Omental fat pad (tissue), 4 donors: ENCODE data around the gene FAM53A. TPM values are rescaled to one million over a fixed set of nuclear protein-coding genes. Genes with fewer than 3 reads are reported as not detected.

Experiments used
- ATAC-seq: fragments of 150-250 bp; one replicate; pipeline ENCODE4 v1.9.1; 2016; ENCODE audit warnings: mild to moderate bottlenecking, moderate library complexity; ENCODE audit not compliant: low FRiP score
- DNase-seq: peaks from one replicate; pipeline ENCODE4 v3.0.0-alpha.2; 2019; ENCODE audit warnings: low spot score
- total RNA-seq, 4 donors: library from RNA; depleted of rRNA; stranded (reverse); fragments of >200 nt; gene quantifications; one replicate each; pipeline ENCODE4 v1.1.0, GENCODE V29; 2016
- TF ChIP-seq, protein P1 (sequence below), 3 donors: fragments of 450-650 bp; IDR thresholded peaks; one replicate each; pipeline ENCODE4 v1.5.1; 2016 to 2017; ENCODE audit warnings: antibody characterized with exemption in 3 of 3, mild to moderate bottlenecking in 3 of 3, moderate library complexity in 2 of 3

FAM53A gene
- total RNA-seq, 4 donors from 2014 or later: 2.0 to 10.9 (median 5.6) TPM

DNA sequence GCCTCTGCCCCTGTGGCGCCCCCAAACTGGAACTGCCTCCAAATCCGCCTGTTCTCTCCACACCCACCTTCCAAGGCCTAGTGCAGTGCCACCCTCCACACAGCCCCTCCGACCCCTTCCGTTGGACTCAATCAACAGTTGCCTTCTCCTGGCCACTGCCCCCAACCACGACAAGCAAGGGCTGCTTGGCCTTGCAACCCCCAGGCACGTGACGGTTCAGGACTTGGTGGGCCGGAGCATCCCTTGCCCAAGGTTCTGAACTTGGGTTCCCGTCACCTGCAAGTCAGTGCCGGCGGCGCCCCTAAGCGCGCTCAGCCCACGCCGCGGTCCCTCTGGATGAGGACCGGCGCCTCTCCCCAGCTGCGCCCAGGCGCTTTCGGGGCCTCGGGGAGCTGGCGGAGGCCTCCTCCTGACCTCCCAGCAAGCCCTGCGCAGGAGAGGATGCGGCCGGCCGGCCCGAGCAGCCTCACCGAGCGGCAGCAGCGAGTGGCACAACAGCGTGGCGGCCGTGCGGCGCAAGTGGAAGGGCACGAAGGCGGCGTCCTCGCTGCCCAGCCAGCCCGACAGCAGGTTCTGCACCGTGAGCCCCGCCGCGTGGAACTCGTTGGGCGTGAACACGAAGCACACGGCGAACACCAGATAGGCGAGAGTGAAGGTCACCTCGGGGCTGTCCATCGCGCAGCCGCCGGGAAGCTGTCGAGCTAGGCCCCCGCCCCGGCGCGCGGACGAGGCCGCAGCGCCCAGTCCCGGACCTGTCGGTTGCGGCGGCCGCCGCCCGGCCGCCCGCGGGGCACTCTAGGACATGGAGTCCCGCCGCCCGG lies 36.3 kb upstream of the FAM53A start:
- ATAC-seq (peak; percentile 30), DNase-seq (no peak)
- TF ChIP-seq, protein P1, sequence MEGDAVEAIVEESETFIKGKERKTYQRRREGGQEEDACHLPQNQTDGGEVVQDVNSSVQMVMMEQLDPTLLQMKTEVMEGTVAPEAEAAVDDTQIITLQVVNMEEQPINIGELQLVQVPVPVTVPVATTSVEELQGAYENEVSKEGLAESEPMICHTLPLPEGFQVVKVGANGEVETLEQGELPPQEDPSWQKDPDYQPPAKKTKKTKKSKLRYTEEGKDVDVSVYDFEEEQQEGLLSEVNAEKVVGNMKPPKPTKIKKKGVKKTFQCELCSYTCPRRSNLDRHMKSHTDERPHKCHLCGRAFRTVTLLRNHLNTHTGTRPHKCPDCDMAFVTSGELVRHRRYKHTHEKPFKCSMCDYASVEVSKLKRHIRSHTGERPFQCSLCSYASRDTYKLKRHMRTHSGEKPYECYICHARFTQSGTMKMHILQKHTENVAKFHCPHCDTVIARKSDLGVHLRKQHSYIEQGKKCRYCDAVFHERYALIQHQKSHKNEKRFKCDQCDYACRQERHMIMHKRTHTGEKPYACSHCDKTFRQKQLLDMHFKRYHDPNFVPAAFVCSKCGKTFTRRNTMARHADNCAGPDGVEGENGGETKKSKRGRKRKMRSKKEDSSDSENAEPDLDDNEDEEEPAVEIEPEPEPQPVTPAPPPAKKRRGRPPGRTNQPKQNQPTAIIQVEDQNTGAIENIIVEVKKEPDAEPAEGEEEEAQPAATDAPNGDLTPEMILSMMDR (IDR thresholded peaks at IDR 0.05): no peak

DNA sequence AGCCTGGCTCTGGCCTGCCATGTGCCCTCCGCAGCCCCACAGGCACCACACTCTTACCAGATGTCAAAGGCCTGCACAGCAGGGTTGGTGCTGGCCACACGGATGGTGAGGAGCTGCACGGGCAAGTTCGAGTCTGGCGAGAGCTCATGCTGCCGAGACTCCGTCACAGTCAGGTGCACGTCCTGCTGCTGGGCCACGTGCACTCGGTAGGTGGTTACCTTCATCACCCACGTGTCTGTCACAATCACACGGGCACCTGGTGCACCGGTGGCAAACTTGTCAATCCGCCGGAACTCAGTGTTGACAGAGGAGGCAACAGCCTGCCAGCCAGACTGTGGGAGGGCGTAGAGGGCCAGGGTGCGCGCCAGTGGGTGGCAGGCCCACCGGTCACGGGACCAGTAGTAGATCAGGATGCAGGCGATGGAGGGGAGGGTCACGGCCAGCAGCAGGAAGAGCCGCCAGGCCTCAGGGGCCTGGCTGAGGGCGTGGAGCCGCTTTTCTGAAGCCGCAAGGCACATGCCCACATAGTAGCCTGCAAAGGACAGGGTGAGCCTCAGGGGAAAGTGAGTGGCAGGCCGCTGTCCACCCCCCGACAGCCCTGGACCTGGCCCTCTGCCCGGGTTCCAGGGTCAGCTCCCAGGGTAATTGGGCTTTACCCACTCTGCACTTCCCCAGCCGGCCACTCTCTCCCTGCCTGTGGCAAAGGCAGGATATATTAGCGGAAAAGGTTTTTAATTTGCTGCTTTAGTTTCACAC lies 34.2 kb upstream of the FAM53A start:
- ATAC-seq (no peak), DNase-seq (no peak)
- TF ChIP-seq, protein P1 (IDR thresholded peaks at IDR 0.05): no peak

DNA sequence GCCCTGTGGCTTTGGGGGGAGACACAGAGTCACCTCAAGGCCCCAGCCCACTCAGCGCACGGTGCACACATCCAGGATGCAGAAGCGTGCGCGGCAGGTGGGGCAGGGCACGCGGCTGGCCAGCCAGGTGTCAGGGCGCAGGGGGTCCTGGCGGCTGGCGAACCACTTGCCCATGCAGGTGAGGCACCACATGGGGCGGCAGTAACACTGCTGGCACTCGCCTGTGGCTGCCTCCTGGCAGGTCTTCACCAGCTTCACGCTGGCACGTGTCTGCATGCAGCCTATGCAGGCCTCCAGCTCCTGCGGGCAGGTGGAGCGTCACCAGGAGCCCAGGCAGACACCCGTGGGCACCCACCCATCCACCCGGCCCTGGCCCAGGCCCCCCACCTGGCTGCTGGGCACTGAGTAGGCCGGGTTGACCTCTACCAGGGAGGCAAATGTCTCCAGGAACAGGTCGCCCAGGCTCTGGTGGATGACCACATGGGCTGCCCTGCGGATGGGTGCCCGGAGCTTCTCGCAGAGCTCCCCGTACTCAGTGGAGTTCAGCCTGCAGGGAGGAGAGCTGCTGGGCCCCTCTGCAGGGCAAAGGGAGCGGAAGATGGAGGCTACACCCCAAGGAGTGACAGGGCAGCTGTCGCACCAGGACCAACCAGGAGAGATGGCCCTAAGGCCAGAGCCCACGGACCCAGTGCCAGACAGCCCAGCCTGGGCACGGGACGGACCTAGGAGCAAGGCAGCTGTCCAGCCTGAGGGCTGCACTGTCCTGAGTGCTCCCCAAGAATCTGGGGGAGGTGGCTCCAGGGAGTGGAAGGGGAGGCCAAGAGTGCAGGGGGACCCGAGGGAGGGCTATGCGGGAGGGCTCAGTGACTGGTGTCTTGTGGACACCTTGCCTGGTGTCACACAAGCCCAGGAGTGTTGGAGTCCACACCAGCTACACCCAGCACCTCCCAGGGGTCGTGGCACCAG lies 33.3 kb upstream of the FAM53A start:
- TF ChIP-seq, protein P1 (IDR thresholded peaks at IDR 0.05): no peak
- DNase-seq: no peak
- ATAC-seq: no peak

DNA sequence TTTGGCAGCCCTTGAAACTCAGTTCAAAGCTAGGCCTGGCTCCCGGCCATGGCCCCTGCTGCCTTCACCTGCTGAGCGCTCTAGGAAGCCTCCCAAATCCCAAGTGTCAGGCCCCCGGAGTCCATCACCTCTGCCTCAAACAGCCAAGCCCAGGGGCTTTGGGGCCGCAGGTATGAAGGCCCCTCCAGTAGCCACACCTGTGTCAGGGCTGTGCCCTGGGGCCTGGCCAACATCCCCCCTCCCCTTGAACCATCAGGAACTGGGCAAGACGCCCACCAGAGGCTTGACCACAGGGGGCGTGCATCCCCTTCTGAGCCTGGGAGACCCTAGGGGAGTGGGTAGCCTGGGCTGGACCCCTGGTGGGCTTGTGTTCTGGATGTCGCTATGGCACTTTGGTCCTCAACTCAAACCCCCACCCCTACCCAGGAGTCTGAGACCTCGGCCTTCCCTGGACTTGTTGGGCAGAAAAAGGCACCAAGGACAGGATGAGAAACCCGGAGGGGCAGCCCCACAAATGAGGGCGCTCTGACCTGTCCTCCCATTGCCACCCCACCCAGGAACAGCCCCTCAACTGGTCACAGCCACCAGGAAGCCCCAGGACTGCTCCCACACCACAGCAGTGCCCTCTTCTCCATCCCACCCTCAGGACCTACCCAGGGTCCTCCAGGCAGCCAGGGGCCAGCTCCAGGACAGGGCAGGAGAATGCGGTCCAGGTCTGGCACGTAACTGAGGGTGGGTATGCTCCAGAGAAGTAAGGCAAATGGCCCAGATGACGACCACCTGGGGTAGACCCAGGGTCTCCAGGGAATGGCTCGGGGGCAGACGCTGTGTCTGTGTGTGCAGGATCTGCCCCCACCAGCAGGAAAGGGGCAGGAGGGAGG lies 32.2 kb upstream of the FAM53A start:
- ATAC-seq: no peak
- DNase-seq: no peak
- TF ChIP-seq, protein P1 (IDR thresholded peaks at IDR 0.05): no peak

DNA sequence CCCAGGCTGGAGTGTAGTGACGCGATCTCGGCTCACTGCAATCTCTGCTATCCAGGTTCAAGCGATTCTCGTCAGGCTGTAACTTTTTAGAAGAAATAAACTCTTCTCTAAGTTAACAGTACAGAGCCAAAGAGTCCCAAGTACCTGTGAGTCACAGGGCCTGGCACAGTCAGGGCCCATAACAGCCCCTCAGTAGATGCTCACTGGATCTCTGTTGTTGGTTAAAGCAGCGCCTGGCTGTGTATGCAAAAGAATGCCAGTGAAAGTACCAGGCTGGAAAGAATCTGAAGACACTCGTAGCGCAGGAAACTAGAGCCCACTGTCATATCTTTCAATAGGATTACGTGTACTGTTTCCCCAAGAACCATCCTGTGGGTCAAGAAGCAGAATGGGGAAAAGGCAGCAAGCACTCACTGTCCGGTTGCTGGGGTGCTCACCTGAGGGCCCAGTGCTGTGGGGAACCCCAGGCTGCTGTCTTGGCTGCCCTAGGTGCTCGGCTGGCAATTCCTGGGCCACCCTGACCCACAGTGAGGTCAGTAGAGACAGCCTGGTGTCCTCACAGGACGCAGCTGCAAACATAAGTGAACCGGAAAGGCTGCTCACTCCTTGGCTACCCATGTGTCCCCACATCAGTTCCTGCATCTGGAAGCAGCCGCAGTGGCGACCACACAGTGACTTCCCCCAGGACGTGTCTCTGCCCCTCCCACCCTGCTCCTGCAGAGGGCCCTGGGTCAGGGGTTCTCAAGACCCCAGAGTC lies 31.1 kb upstream of the FAM53A start:
- DNase-seq (no peak), ATAC-seq (no peak)
- TF ChIP-seq, protein P1 (IDR thresholded peaks at IDR 0.05): no peak
